DND-41 (cell line): Measurements from ENCODE around the gene MMP11.

Experiments used
- CTCF ChIP-seq: IDR thresholded peaks from 2 replicates; pipeline ENCODE4 v1.5.1; 2012; ENCODE audit warnings: borderline replicate concordance, low read length, moderate library complexity, mild to moderate bottlenecking; ENCODE audit not compliant: poor library complexity, severe bottlenecking; ENCODE audit errors: extremely low read depth
- EZH2 ChIP-seq: IDR thresholded peaks from 3 replicates; pipeline ENCODE4 v1.6.1; 2012; ENCODE audit warnings: borderline replicate concordance, low read depth, mild to moderate bottlenecking, moderate library complexity, low read length, inconsistent platforms; ENCODE audit not compliant: severe bottlenecking

GRCh38 chr22:23763579-23763945 lies 9.1 kb upstream of the MMP11 start:
- TF ChIP-seq CTCF (no peak), EZH2 (no peak)
